Hematopoietic multipotent progenitor cell treated with erythropoietin and hydrocortisone succinate and interleukin-3 and kit ligand, for 15 days (in vitro differentiated cells): ENCODE data around the gene RIT2.

Experiments
- DNase-seq: peaks from one replicate; pipeline ENCODE4 v3.0.0-alpha.2; 2015; ENCODE audit warnings: low spot score

RIT2 gene

GRCh38 chr18:42925036-42925435, 190.4 kb downstream of the RIT2 start:
- no peak for DNase-seq

GRCh38 chr18:42922363-42922762, 193.1 kb downstream of the RIT2 start:
- DNase-seq, result no peak

GRCh38 chr18:42921226-42921737, 194.2 kb downstream of the RIT2 start:
- DNase-seq, result no peak

GRCh38 chr18:42920621-42921020, 194.9 kb downstream of the RIT2 start:
- DNase-seq, result no peak

GRCh38 chr18:42915299-42915698, 200.2 kb downstream of the RIT2 start:
- DNase-seq, result no peak

GRCh38 chr18:42914476-42914875, 201.0 kb downstream of the RIT2 start:
- DNase-seq, result no peak

- DNase-seq, result no peak
Observed at GRCh38 chr18:42909095-42909494, 206.4 kb downstream of the RIT2 start.

GRCh38 chr18:42906761-42907160, 208.7 kb downstream of the RIT2 start:
- DNase-seq, result no peak

GRCh38 chr18:42901161-42901560, 214.3 kb downstream of the RIT2 start:
- DNase-seq, result no peak

GRCh38 chr18:42893977-42894376, 221.5 kb downstream of the RIT2 start:
- no peak for DNase-seq

- no peak for DNase-seq
Observed at GRCh38 chr18:42892181-42892580, 223.3 kb downstream of the RIT2 start.

GRCh38 chr18:42891705-42892104, 223.8 kb downstream of the RIT2 start:
- no peak for DNase-seq

- no peak for DNase-seq
Observed at GRCh38 chr18:42883169-42883568, 232.3 kb downstream of the RIT2 start.

GRCh38 chr18:42882122-42882521, 233.4 kb downstream of the RIT2 start:
- no peak for DNase-seq

GRCh38 chr18:42872838-42873237, 242.6 kb downstream of the RIT2 start:
- DNase-seq, result no peak

GRCh38 chr18:42864876-42865275, 250.6 kb downstream of the RIT2 start:
- DNase-seq, result no peak

- DNase-seq, result no peak
Observed at GRCh38 chr18:42861271-42861670, 254.2 kb downstream of the RIT2 start.

- DNase-seq, result no peak
Observed at GRCh38 chr18:42860548-42860947, 254.9 kb downstream of the RIT2 start.

- DNase-seq, result no peak
Observed at GRCh38 chr18:42860011-42860410, 255.5 kb downstream of the RIT2 start.

GRCh38 chr18:42854558-42854957, 260.9 kb downstream of the RIT2 start:
- DNase-seq, result no peak

GRCh38 chr18:42850174-42851083, 265.1 kb downstream of the RIT2 start:
- no peak for DNase-seq

- DNase-seq, result no peak
Observed at GRCh38 chr18:42839408-42839807, 276.1 kb downstream of the RIT2 start.

GRCh38 chr18:42838546-42839145, 276.8 kb downstream of the RIT2 start:
- no peak for DNase-seq
